A673 (cell line): ENCODE results near the gene DDAH1. TPM values are rescaled to one million over a fixed set of nuclear protein-coding genes. Genes with fewer than 3 reads are reported as not detected.

Experiments
- BruUV-seq: library from RNA; stranded (reverse); fragments of 400-500 nt; replicated peaks from 2 replicates; lab custom pipeline; 2021; lab: Mats Ljungman, UMichigan
- CTCF ChIA-PET: fragments of 300-600 bp; sonication (Branson Sonifier 250); formaldehyde crosslinking; loops from one replicate; lab custom pipeline; 2022; ENCODE audit warnings: antibody characterized with exemption; lab: Charles Lee
- POLR2A ChIA-PET: fragments of 300-600 bp; sonication (Branson Sonifier 250); formaldehyde crosslinking; loops from one replicate; lab custom pipeline; 2022; ENCODE audit warnings: antibody characterized with exemption; ENCODE audit not compliant: low non-redundant PET; lab: Charles Lee
- DNase-seq: peaks from one replicate; pipeline ENCODE4 v3.0.0-alpha.2; 2015; ENCODE audit warnings: low spot score
- H3K27ac ChIP-seq: fragments of 200-600 bp; sonication (generic); 2 replicates; pipeline ENCODE4 v1.5.1; 2016; ENCODE audit warnings: mixed run types, low read depth, mild to moderate bottlenecking, mixed read lengths, antibody characterized with exemption, low read length; ENCODE audit not compliant: poor library complexity, severe bottlenecking
- H3K27me3 ChIP-seq: fragments of 200-600 bp; sonication (generic); replicated peaks from 2 replicates; pipeline ENCODE4 v1.6.1; 2017; ENCODE audit warnings: mixed run types, low read depth, mild to moderate bottlenecking, mixed read lengths, antibody characterized with exemption, low read length; ENCODE audit not compliant: insufficient read depth, poor library complexity
- H3K36me3 ChIP-seq: fragments of 200-600 bp; sonication (generic); 2 replicates; pipeline ENCODE4 v1.6.1; 2016; ENCODE audit warnings: mixed run types, mild to moderate bottlenecking, mixed read lengths, antibody characterized with exemption, low read length; ENCODE audit not compliant: insufficient read depth, poor library complexity, severe bottlenecking
- H3K4me1 ChIP-seq: fragments of 200-600 bp; sonication (generic); 2 replicates; pipeline ENCODE4 v1.6.1; 2017; ENCODE audit warnings: mixed run types, mild to moderate bottlenecking, mixed read lengths, antibody characterized with exemption, low read length; ENCODE audit not compliant: insufficient read depth, poor library complexity, severe bottlenecking
- H3K4me3 ChIP-seq: fragments of 200-600 bp; sonication (generic); 2 replicates; pipeline ENCODE4 v1.5.1; 2016; ENCODE audit warnings: low read depth, mixed run types, mild to moderate bottlenecking, mixed read lengths, low read length; ENCODE audit not compliant: poor library complexity, severe bottlenecking
- H3K9me3 ChIP-seq: fragments of 200-600 bp; sonication (generic); 2 replicates; pipeline ENCODE4 v1.6.1; 2016; ENCODE audit warnings: mixed run types, low read depth, mild to moderate bottlenecking, mixed read lengths, antibody characterized with exemption, low read length; ENCODE audit not compliant: poor library complexity, severe bottlenecking
- CTCF ChIP-seq: fragments of 300-800, 200-600 bp; sonication (generic); conservative IDR thresholded peaks from 2 replicates; pipeline ENCODE4 v1.5.1; 2017; ENCODE audit warnings: low read depth, mild to moderate bottlenecking, antibody characterized with exemption, low read length, moderate library complexity, mixed read lengths
- EZH2 ChIP-seq: fragments of 200-600 bp; sonication (generic); IDR thresholded peaks from 2 replicates; pipeline ENCODE4 v1.6.1; 2017; ENCODE audit warnings: borderline replicate concordance, low read depth, mild to moderate bottlenecking, mixed read lengths, antibody characterized with exemption, low read length; ENCODE audit not compliant: poor library complexity, severe bottlenecking
- intact Hi-C: fragments of 100-400 bp; cut with micrococcal nuclease; formaldehyde crosslinking; loops from one replicate; pipeline ENCODE4 v1.10.0; 2022; ENCODE audit not compliant: unreplicated experiment
- total RNA-seq: library from RNA; stranded (reverse); gene quantifications from 2 replicates; pipeline ENCODE4 v1.2.3, GENCODE V29; 2021

DDAH1 gene
- total RNA-seq, 1 experiment from 2014 or later: 32.5 TPM

GRCh38 chr1:85321237-85321964 lies 143.6 kb downstream of the DDAH1 start:
- TF ChIP-seq CTCF (no peak), EZH2 (no peak)
- no peaks in the 10 kb centered on the region for H3K9me3 ChIP-seq
- CTCF ChIA-PET: interaction anchor here (0.7 kb wide), 1 partner anchor 45 kb away, joined by 5 read pairs; the partner anchor contains the start of gene BCL10
- H3K27me3 ChIP-seq: no peaks in the 10 kb centered on the region
- H3K4me1 ChIP-seq: peaks cover 49% of the 10 kb centered on the region
- no peak for DNase-seq
- no peak overlapping the region for H3K27ac ChIP-seq
- no peaks in the 10 kb centered on the region for H3K36me3 ChIP-seq
- no TSS peak for BruUV-seq
- no peak overlapping the region for H3K4me3 ChIP-seq
- intact Hi-C loops: no loop called here
- POLR2A ChIA-PET: no interaction called here

GRCh38 chr1:85320371-85321131 lies 144.4 kb downstream of the DDAH1 start:
- H3K4me1 ChIP-seq: peaks cover 51% of the 10 kb centered on the region
- no peak overlapping the region for H3K27ac ChIP-seq
- ChIA-PET CTCF (interaction anchor here (0.7 kb wide), 1 partner anchor 44 kb away, joined by 5 read pairs; the partner anchor contains the start of gene BCL10), POLR2A (no interaction called here)
- no peaks in the 10 kb centered on the region for H3K9me3 ChIP-seq
- no peak for DNase-seq
- no peaks in the 10 kb centered on the region for H3K27me3 ChIP-seq
- no peak for TF ChIP-seq CTCF
- no peak for TF ChIP-seq EZH2
- H3K36me3 ChIP-seq: no peaks in the 10 kb centered on the region
- H3K4me3 ChIP-seq: no peak overlapping the region
- intact Hi-C loops: no loop called here
- no TSS peak for BruUV-seq

DNA sequence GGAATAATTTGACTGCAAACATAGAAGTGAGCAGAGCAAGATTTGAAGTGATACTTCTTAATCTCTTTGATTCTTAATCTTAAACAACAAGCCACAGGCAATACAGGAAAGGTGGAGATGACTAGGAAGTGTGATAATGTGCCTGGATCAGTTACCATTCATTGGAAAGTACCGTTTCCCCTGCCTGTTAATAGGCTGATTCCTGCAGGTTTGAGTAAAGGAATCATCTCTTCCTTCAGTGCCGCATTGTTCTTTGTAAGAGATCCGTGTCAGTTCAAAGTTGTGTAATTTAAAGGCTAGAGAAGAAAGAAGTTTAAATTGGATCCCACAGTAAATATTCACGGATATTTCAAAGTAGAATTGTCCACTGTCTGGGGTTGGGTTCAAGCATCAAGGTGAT lies 145.0 kb downstream of the DDAH1 start:
- ChIA-PET POLR2A (no interaction called here), CTCF (no interaction called here)
- no peak for DNase-seq
- TF ChIP-seq EZH2 (no peak), CTCF (no peak)
- Histone ChIP-seq H3K4me1 (peaks cover 50% of the 10 kb centered on the region), H3K9me3 (no peaks in the 10 kb centered on the region), H3K27me3 (no peaks in the 10 kb centered on the region), H3K4me3 (no peak overlapping the region), H3K36me3 (no peaks in the 10 kb centered on the region), H3K27ac (no peak overlapping the region)
- intact Hi-C loops: no loop called here
- no TSS peak for BruUV-seq
